ENCODE measurements around the gene C1QTNF7. TPM values are rescaled to one million over a fixed set of nuclear protein-coding genes. Genes with fewer than 3 reads are reported as not detected.
A peak's percentile ranks its signal among the peaks of the same experiment; 100 is the strongest.

The C1QTNF7 gene
- total RNA-seq, 2 experiments from 2014 or later, result not detected

- peak overlapping the region; percentile 34 for H3K4me3 ChIP-seq (ENCODE audit: low read depth, low read length, poor library complexity, severe bottlenecking)
- no TSS peak for BruUV-seq (replicated peaks)
- intact Hi-C loops (cut with micrococcal nuclease; ENCODE audit: unreplicated experiment), result loop anchor here (1.0 to 10.0 kb wide), 4 partner anchors 242 to 408 kb away; partner anchors contain the start of genes CPEB2 and FAM200B
- no peak for TF ChIP-seq EZH2phosphoT487 (IDR thresholded peaks at IDR 0.05; ENCODE audit: borderline replicate concordance, low read depth, low read length)
- no peak for TF ChIP-seq CTCF (conservative IDR thresholded peaks at IDR 0.05; ENCODE audit: low read length)
- no peaks in the 10 kb centered on the region for H3K9me2 ChIP-seq (ENCODE audit: insufficient read depth, low read length)
- H2AFZ ChIP-seq (ENCODE audit: low read length), result peak overlapping the region; percentile 98
- CTCF ChIA-PET (ENCODE audit: unreplicated experiment), result no interaction called here
- no peaks in the 10 kb centered on the region for H3K36me3 ChIP-seq (ENCODE audit: insufficient read depth, low read length)
- H3K4me1 ChIP-seq (ENCODE audit: insufficient read depth, low read length, poor library complexity, severe bottlenecking), result peaks cover 41% of the 10 kb centered on the region
- H3K9me3 ChIP-seq (ENCODE audit: low read length), result no peaks in the 10 kb centered on the region
- H3K79me2 ChIP-seq (ENCODE audit: insufficient read depth, low read depth, low read length), result no peaks in the 10 kb centered on the region
- peak overlapping the region; percentile 61 for H3K4me2 ChIP-seq (ENCODE audit: low read length)
- peak; percentile 62 for DNase-seq (ENCODE audit: low spot score)
- peak overlapping the region; percentile 19 for H3K27ac ChIP-seq (ENCODE audit: low read depth, low read length, poor library complexity, severe bottlenecking)
- no peaks in the 10 kb centered on the region for H4K20me1 ChIP-seq (ENCODE audit: insufficient read depth, low read length)
- POLR2A ChIA-PET, result interaction anchor here (1.3 kb wide), 1 partner anchor 48 kb away, joined by 4 read pairs; no protein-coding TSS in a partner anchor
Observed at GRCh38 chr4:15410750-15411149, 17.1 kb upstream of the C1QTNF7 start.

- no peaks in the 10 kb centered on the region for H3K9me3 ChIP-seq (ENCODE audit: low read length)
- H3K4me2 ChIP-seq (ENCODE audit: low read length), result peak overlapping the region; percentile 28
- no peak overlapping the region for H3K4me3 ChIP-seq (ENCODE audit: low read depth, low read length, poor library complexity, severe bottlenecking)
- H3K4me1 ChIP-seq (ENCODE audit: insufficient read depth, low read length, poor library complexity, severe bottlenecking), result peaks cover 44% of the 10 kb centered on the region
- no peaks in the 10 kb centered on the region for H3K36me3 ChIP-seq (ENCODE audit: insufficient read depth, low read length)
- H3K27ac ChIP-seq (ENCODE audit: low read depth, low read length, poor library complexity, severe bottlenecking), result no peak overlapping the region
- TF ChIP-seq CTCF (conservative IDR thresholded peaks at IDR 0.05; ENCODE audit: low read length) (no peak), EZH2phosphoT487 (IDR thresholded peaks at IDR 0.05; ENCODE audit: borderline replicate concordance, low read depth, low read length) (no peak)
- DNase-seq (ENCODE audit: low spot score), result no peak
- no peaks in the 10 kb centered on the region for H3K79me2 ChIP-seq (ENCODE audit: insufficient read depth, low read depth, low read length)
- no peaks in the 10 kb centered on the region for H3K9me2 ChIP-seq (ENCODE audit: insufficient read depth, low read length)
- intact Hi-C loops (cut with micrococcal nuclease; ENCODE audit: unreplicated experiment), result loop anchor here (5.0 to 10.0 kb wide), 3 partner anchors 240 to 392 kb away; partner anchors contain the start of gene FAM200B
- ChIA-PET POLR2A (interaction anchor here (1.1 to 1.9 kb wide), 3 partner anchors 9 to 46 kb away, joined by 4 to 8 read pairs (median 4); no protein-coding TSS in a partner anchor), CTCF (ENCODE audit: unreplicated experiment) (no interaction called here)
- BruUV-seq (replicated peaks), result no TSS peak
- peak overlapping the region; percentile 33 for H2AFZ ChIP-seq (ENCODE audit: low read length)
- no peaks in the 10 kb centered on the region for H4K20me1 ChIP-seq (ENCODE audit: insufficient read depth, low read length)
Observed at GRCh38 chr4:15412461-15412860, 15.4 kb upstream of the C1QTNF7 start.

- POLR2A ChIA-PET, result interaction anchor here (0.5 to 1.9 kb wide), 6 partner anchors 9 to 838 kb away, joined by 3 to 8 read pairs (median 4); partner anchors contain the start of gene C1QTNF7
- CTCF ChIA-PET (ENCODE audit: unreplicated experiment), result no interaction called here
Observed at GRCh38 chr4:15413010-15413622, 14.7 kb upstream of the C1QTNF7 start.

More at GRCh38 chr4:15413010-15413622, 14.7 kb upstream of the C1QTNF7 start:
- TF ChIP-seq EZH2phosphoT487 (IDR thresholded peaks at IDR 0.05; ENCODE audit: borderline replicate concordance, low read depth, low read length) (no peak), CTCF (conservative IDR thresholded peaks at IDR 0.05; ENCODE audit: low read length) (no peak)
- no peak overlapping the region for H3K4me3 ChIP-seq (ENCODE audit: low read depth, low read length, poor library complexity, severe bottlenecking)
- H3K36me3 ChIP-seq (ENCODE audit: insufficient read depth, low read length), result no peaks in the 10 kb centered on the region
- peak overlapping the region; percentile 28 for H3K4me2 ChIP-seq (ENCODE audit: low read length)
- peak overlapping the region; percentile 33 for H2AFZ ChIP-seq (ENCODE audit: low read length)
- no peak overlapping the region for H3K27ac ChIP-seq (ENCODE audit: low read depth, low read length, poor library complexity, severe bottlenecking)
- H3K9me2 ChIP-seq (ENCODE audit: insufficient read depth, low read length), result no peaks in the 10 kb centered on the region
- DNase-seq (ENCODE audit: low spot score), result peak; percentile 31
- intact Hi-C loops (cut with micrococcal nuclease; ENCODE audit: unreplicated experiment), result loop anchor here (5.0 to 10.0 kb wide), 3 partner anchors 239 to 392 kb away; partner anchors contain the start of gene FAM200B
- H4K20me1 ChIP-seq (ENCODE audit: insufficient read depth, low read length), result no peaks in the 10 kb centered on the region
- no peaks in the 10 kb centered on the region for H3K9me3 ChIP-seq (ENCODE audit: low read length)
- no peaks in the 10 kb centered on the region for H3K79me2 ChIP-seq (ENCODE audit: insufficient read depth, low read depth, low read length)
- no TSS peak for BruUV-seq (replicated peaks)
- peaks cover 44% of the 10 kb centered on the region for H3K4me1 ChIP-seq (ENCODE audit: insufficient read depth, low read length, poor library complexity, severe bottlenecking)
